Thoracic aorta (tissue), 2 donors: Measurements from ENCODE around the gene LILRA2. TPM values are rescaled to one million over a fixed set of nuclear protein-coding genes. Genes with fewer than 3 reads are reported as not detected.
A peak's percentile ranks its signal among the peaks of the same experiment; 100 is the strongest.
"Not testable (repeated sequence)": the region's sequence is repeated elsewhere in the genome, so short reads cannot be mapped to it uniquely, and the experiment has no call there.

Experiments used
- ATAC-seq: fragments of 150-250 bp; one replicate; pipeline ENCODE4 v1.8.0; 2017; ENCODE audit warnings: low read depth; ENCODE audit not compliant: insufficient number of reproducible peaks, low FRiP score
- DNase-seq: peaks from one replicate; pipeline ENCODE4 v3.0.0-alpha.2; 2020; ENCODE audit warnings: low spot score
- H3K27ac ChIP-seq, 2 donors: fragments of 200-600 bp; sonication (generic); 1 replicate in 1 of 2; 2 replicates in 1 of 2; pipeline ENCODE4 v1.5.1; 2016; ENCODE audit warnings: mild to moderate bottlenecking in 2 of 2, moderate library complexity in 2 of 2
- H3K27me3 ChIP-seq: fragments of 200-600 bp; sonication (generic); replicated peaks from 2 replicates; pipeline ENCODE4 v1.6.0; 2016; ENCODE audit warnings: mild to moderate bottlenecking; ENCODE audit not compliant: insufficient read depth
- H3K36me3 ChIP-seq: fragments of 200-600 bp; sonication (generic); one replicate; pipeline ENCODE4 v1.5.1; 2016
- H3K4me1 ChIP-seq, 2 donors: fragments of 200-600 bp; sonication (generic); 1 replicate in 1 of 2; 2 replicates in 1 of 2; pipeline versions ENCODE4 v1.5.1 to v1.6.0; 2016; ENCODE audit warnings: low read depth in 2 of 2, mild to moderate bottlenecking in 1 of 2; ENCODE audit not compliant: control insufficient read depth in 1 of 2
- H3K4me3 ChIP-seq: fragments of 200-600 bp; sonication (generic); 2 replicates; pipeline ENCODE4 v1.5.1; 2016; ENCODE audit warnings: mild to moderate bottlenecking
- H3K9me3 ChIP-seq: fragments of 200-600 bp; sonication (generic); 2 replicates; pipeline ENCODE4 v1.5.1; 2016
- total RNA-seq, 2 donors: library from RNA; depleted of rRNA; stranded (reverse); fragments of >200 nt; gene quantifications; one replicate each; pipeline versions ENCODE4 v1.1.0 to v1.2.3, GENCODE V29; 2016
- TF ChIP-seq, protein P1 (sequence below): fragments of 200-600 bp; sonication (generic); IDR thresholded peaks from one replicate; pipeline ENCODE4 v1.5.1; 2019; ENCODE audit warnings: antibody characterized with exemption

The LILRA2 gene
- total RNA-seq, 2 donors from 2014 or later: 0.68 to 3.1 TPM

DNA sequence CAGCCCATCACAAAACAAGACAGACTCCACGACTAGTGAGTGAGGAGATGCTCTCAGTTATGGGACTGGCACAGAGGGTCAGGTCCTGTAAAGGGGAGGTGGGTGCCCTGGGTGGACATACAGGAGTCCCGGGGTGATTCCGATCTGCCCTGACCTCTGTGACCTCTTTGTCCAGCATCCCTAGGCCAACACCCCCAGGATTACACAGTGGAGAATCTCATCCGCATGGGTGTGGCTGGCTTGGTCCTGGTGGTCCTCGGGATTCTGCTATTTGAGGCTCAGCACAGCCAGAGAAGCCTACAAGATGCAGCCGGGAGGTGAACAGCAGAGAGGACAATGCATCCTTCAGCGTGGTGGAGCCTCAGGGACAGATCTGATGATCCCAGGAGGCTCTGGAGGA lies 13.4 kb downstream of the LILRA2 start:
- H3K4me3 ChIP-seq: no peak overlapping the region
- H3K36me3 ChIP-seq: no peaks in the 10 kb centered on the region
- DNase-seq (no peak), ATAC-seq (no peak)
- TF ChIP-seq, protein P1, sequence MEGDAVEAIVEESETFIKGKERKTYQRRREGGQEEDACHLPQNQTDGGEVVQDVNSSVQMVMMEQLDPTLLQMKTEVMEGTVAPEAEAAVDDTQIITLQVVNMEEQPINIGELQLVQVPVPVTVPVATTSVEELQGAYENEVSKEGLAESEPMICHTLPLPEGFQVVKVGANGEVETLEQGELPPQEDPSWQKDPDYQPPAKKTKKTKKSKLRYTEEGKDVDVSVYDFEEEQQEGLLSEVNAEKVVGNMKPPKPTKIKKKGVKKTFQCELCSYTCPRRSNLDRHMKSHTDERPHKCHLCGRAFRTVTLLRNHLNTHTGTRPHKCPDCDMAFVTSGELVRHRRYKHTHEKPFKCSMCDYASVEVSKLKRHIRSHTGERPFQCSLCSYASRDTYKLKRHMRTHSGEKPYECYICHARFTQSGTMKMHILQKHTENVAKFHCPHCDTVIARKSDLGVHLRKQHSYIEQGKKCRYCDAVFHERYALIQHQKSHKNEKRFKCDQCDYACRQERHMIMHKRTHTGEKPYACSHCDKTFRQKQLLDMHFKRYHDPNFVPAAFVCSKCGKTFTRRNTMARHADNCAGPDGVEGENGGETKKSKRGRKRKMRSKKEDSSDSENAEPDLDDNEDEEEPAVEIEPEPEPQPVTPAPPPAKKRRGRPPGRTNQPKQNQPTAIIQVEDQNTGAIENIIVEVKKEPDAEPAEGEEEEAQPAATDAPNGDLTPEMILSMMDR: no peak
- no peaks in the 10 kb centered on the region for H3K9me3 ChIP-seq
- H3K4me1 ChIP-seq: no peaks in the 10 kb centered on the region
- no peak overlapping the region for H3K27ac ChIP-seq
- H3K27me3 ChIP-seq: no peaks in the 10 kb centered on the region

DNA sequence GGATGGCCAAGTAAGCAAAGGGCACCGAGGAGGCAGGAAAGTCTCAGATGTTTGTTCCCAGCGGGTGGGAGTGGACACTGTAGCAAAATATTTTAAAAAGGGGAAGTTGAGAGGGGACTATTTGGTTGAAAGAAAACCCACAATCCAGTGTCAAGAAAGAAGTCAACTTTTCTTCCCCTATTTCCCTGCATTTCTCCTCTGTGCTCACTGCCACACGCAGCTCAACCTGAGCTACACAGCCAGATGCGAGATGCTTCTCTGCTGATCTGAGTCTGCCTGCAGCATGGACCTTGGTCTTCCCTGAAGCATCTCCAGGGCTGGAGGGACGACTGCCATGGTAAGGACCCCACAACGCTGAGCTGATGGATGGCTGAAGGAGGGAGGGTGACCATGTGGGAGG lies 19.9 kb downstream of the LILRA2 start, which contains the start of gene LILRA1:
Gene LILRA1 (plus strand): TSS at position 188 of the 400 bp plus-strand sequence. CDS start 613 bp downstream, outside the sequence.
- not testable (repeated sequence) for H3K36me3 ChIP-seq, H3K4me1 ChIP-seq, H3K9me3 ChIP-seq, H3K27ac ChIP-seq, H3K27me3 ChIP-seq, ATAC-seq, DNase-seq
- peak within 1 kb of the TSS; percentile 12 for H3K4me3 ChIP-seq

DNA sequence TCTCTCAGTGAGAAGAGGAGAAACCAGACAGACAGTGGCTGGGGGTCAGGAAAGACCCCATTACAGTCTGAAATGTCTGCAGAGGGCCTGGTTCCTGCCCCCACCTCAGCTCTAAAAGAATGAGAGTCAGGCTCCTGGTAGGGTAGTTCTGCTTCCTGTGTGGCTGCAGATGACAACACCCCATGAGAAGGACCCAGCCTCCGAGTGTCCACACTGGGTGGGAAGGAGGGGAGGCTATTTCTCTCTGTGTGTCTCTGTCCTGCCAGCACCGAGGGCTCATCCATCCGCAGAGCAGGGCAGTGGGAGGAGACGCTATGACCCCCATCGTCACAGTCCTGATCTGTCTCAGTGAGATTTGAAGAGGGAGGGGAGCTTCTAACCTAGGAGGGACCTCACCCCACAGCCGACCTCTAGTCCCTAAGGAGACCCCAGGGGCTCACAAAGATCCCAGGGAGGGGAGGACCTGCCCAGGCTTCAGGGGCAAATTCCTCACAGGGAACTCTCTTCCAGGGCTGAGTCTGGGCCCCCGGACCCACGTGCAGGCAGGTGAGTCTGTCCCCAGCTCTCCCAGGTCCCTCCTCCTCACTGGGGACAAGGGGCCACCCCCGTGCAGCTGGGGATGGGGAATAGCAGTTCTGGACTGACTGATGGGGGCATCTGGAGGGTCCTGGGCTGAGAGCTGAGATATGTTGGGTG lies 20.5 kb downstream of the LILRA2 start:
- ATAC-seq, H3K27ac ChIP-seq, H3K9me3 ChIP-seq, DNase-seq, H3K36me3 ChIP-seq, H3K27me3 ChIP-seq, H3K4me1 ChIP-seq: not testable (repeated sequence)
- peak overlapping the region; percentile 12 for H3K4me3 ChIP-seq

DNA sequence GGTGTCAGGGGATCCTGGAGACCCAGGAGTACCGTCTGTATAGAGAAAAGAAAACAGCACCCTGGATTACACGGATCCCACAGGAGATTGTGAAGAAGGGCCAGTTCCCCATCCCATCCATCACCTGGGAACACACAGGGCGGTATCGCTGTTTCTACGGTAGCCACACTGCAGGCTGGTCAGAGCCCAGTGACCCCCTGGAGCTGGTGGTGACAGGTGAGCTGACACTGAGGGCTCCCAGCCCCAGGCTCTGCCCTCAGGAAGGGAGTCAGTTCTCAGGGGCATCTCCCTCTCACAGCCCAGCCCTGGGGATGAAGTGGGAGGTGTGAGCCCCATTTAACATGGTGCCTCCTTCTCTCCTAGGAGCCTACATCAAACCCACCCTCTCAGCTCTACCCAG lies 21.1 kb downstream of the LILRA2 start:
- no peak overlapping the region for H3K4me3 ChIP-seq
- H3K27me3 ChIP-seq: no peaks in the 10 kb centered on the region
- DNase-seq: no peak
- TF ChIP-seq, protein P1: no peak
- ATAC-seq: no peak
- H3K27ac ChIP-seq: no peak overlapping the region
- H3K4me1 ChIP-seq: no peaks in the 10 kb centered on the region
- H3K36me3 ChIP-seq: no peaks in the 10 kb centered on the region
- H3K9me3 ChIP-seq: no peaks in the 10 kb centered on the region

DNA sequence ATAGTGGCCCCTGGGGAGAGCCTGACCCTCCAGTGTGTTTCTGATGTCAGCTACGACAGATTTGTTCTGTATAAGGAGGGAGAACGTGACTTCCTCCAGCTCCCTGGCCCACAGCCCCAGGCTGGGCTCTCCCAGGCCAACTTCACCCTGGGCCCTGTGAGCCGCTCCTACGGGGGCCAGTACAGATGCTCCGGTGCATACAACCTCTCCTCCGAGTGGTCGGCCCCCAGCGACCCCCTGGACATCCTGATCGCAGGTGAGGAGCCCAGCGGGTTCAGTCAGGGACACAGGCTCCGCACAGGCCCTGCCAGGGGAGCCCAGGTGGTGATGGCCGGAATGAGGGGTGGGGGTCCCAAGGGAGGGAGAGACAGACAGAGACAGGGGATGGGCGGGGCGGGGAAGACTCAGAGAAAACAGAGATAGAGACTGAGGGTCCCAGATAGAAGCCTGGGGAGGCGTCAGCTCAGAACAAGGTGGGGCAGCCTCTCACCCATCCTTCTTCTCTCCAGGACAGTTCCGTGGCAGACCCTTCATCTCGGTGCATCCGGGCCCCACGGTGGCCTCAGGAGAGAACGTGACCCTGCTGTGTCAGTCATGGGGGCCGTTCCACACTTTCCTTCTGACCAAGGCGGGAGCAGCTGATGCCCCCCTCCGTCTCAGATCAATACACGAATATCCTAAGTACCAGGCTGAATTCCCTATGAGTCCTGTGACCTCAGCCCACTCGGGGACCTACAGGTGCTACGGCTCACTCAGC lies 22.3 kb downstream of the LILRA2 start:
- H3K27ac ChIP-seq, H3K4me1 ChIP-seq, DNase-seq, H3K4me3 ChIP-seq, H3K9me3 ChIP-seq, H3K27me3 ChIP-seq, ATAC-seq, H3K36me3 ChIP-seq: not testable (repeated sequence)

DNA sequence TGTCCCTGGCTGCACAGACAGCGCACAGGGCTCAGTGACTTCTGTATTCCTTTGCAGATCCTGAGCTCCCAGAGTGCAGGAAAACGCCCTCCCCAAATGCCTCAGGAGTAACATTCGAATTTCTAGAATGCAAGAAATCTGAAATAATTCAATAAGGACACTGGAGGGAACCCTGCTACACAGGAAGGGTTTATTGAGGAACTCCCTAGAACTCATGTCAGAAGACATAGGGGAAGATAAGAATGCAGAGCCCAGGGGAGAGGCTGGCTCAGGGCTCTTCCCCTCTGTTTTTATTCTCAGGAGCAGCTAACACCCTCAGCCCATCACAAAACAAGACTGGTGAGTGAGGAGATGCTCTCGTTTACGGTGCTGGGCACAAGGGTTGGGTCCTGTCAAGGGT lies 26.6 kb downstream of the LILRA2 start:
- ATAC-seq (no peak), DNase-seq (no peak)
- TF ChIP-seq, protein P1: no peak
- Histone ChIP-seq H3K9me3 (no peaks in the 10 kb centered on the region), H3K4me1 (no peaks in the 10 kb centered on the region), H3K36me3 (no peaks in the 10 kb centered on the region), H3K4me3 (no peak overlapping the region), H3K27me3 (no peaks in the 10 kb centered on the region), H3K27ac (no peak overlapping the region)
